Peyer's patch (tissue), 4 donors: ENCODE measurements around the gene ARHGAP26.

Experiments
- CTCF ChIP-seq, 6 experiments: fragments of 450-650 bp in 4 of 6; fragments of 200-600 bp in 2 of 6; sonication (generic) in 1 of 6; IDR thresholded peaks; one replicate each; pipeline ENCODE4 v1.5.1; 2017 to 2019; ENCODE audit warnings: antibody characterized with exemption in 6 of 6, mild to moderate bottlenecking in 3 of 6, moderate library complexity in 1 of 6
- POLR2A ChIP-seq, 2 donors: fragments of 450-650 bp; IDR thresholded peaks; one replicate each; pipeline ENCODE4 v1.5.1; 2017; ENCODE audit warnings: antibody characterized with exemption in 2 of 2, mild to moderate bottlenecking in 2 of 2, moderate library complexity in 2 of 2

- TF ChIP-seq CTCF (IDR thresholded peaks at IDR 0.05) (no peak), POLR2A (IDR thresholded peaks at IDR 0.05) (no peak)
Observed at GRCh38 chr5:142796492-142797109, 26.4 kb downstream of the ARHGAP26 start.
